22Rv1 (cell line): ENCODE data around the gene PRR33.

Source experiments
- CTCF ChIP-seq: fragments of 450-650 bp; IDR thresholded peaks from 2 replicates; pipeline ENCODE4 v1.5.1; 2017; ENCODE audit warnings: mild to moderate bottlenecking
- ZFX ChIP-seq: fragments of 450-650 bp; IDR thresholded peaks from 2 replicates; pipeline ENCODE4 v1.6.1; 2017; ENCODE audit warnings: antibody characterized with exemption, borderline replicate concordance

DNA sequence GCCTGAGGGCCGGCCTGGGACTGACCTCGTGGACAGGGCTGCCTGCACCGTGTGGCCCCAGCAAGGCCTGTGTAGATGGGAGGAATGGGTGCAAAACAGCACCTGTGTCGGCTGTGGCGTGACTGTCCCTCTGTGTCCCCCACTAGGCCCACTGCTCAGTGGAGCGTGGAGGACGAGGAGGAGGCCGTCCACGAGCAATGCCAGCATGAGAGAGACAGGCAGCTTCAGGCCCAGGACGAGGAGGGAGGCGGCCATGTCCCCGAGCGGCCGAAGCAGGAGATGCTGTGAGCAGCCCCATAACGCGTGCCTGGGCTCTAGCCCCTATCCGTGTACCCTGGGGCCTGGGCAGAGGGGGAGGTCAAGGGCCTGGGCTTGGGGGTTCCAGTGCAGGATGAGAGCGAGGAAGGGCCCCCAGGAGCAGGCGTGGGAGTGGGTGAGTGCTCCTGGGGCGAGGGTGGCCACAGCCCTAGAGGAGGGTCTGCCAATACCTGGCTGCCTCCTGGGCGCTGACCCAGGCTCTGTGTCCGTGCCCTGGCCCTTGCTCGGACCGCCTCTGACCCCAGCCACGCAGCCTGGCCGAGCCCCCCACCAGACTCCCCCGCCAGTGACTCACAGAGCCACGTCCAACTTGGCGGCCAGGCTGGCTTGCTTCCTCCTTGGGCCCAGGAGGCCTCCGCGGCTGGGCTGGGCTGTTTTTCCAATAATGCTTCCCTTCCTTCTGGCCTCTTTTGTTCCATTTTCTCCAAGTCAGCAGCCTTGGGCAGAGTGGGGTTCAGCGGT is 11.6 kb downstream of the PRR33 start:
- no peak for TF ChIP-seq CTCF
- TF ChIP-seq ZFX: no peak
